Gastroesophageal sphincter (tissue), 3 donors: ENCODE results near the gene RRP8.

Experiments
- EP300 ChIP-seq: sonication (generic); formaldehyde crosslinking; IDR thresholded peaks from one replicate; pipeline ENCODE4 v1.6.1; 2017; ENCODE audit warnings: antibody characterized with exemption, mild to moderate bottlenecking
- POLR2A ChIP-seq, 2 donors: fragments of 450-650 bp; IDR thresholded peaks; one replicate each; pipeline ENCODE4 v1.6.1; 2017; ENCODE audit warnings: antibody characterized with exemption in 2 of 2, mild to moderate bottlenecking in 2 of 2, moderate library complexity in 1 of 2
- POLR2AphosphoS5 ChIP-seq: sonication (generic); formaldehyde crosslinking; IDR thresholded peaks from one replicate; pipeline ENCODE4 v1.6.1; 2017; ENCODE audit warnings: antibody characterized with exemption
- TF ChIP-seq, protein P1 (sequence below), 4 experiments: fragments of 200-600 bp in 2 of 4; fragments of 450-650 bp in 2 of 4; sonication (generic) in 1 of 4; IDR thresholded peaks; one replicate each; pipeline ENCODE4 v1.5.1; 2017 to 2019; ENCODE audit warnings: antibody characterized with exemption in 4 of 4, mild to moderate bottlenecking in 2 of 4, moderate library complexity in 2 of 4

GRCh38 chr11:6563667-6564066 lies 39.7 kb downstream of the RRP8 start:
- TF ChIP-seq, protein P1, sequence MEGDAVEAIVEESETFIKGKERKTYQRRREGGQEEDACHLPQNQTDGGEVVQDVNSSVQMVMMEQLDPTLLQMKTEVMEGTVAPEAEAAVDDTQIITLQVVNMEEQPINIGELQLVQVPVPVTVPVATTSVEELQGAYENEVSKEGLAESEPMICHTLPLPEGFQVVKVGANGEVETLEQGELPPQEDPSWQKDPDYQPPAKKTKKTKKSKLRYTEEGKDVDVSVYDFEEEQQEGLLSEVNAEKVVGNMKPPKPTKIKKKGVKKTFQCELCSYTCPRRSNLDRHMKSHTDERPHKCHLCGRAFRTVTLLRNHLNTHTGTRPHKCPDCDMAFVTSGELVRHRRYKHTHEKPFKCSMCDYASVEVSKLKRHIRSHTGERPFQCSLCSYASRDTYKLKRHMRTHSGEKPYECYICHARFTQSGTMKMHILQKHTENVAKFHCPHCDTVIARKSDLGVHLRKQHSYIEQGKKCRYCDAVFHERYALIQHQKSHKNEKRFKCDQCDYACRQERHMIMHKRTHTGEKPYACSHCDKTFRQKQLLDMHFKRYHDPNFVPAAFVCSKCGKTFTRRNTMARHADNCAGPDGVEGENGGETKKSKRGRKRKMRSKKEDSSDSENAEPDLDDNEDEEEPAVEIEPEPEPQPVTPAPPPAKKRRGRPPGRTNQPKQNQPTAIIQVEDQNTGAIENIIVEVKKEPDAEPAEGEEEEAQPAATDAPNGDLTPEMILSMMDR (IDR thresholded peaks at IDR 0.05): no peak
- TF ChIP-seq POLR2A (IDR thresholded peaks at IDR 0.05): no peak
- no peak for TF ChIP-seq POLR2AphosphoS5
- TF ChIP-seq EP300: no peak
